Thyroid gland (tissue), 4 donors: ENCODE data around the gene ABCB10.

Source experiments
- POLR2A ChIP-seq, 2 donors: fragments of 450-650 bp; IDR thresholded peaks; one replicate each; pipeline ENCODE4 v1.6.1; 2017; ENCODE audit warnings: antibody characterized with exemption in 2 of 2, mild to moderate bottlenecking in 2 of 2, moderate library complexity in 1 of 2
- TF ChIP-seq, protein P1 (sequence below), 6 experiments: fragments of 200-600 bp in 3 of 6; fragments of 450-650 bp in 3 of 6; sonication (generic) in 3 of 6; IDR thresholded peaks; one replicate each; pipeline ENCODE4 v1.5.1; 2016 to 2019; ENCODE audit warnings: antibody characterized with exemption in 6 of 6, mild to moderate bottlenecking in 2 of 6, inconsistent platforms in 1 of 6, moderate library complexity in 1 of 6

DNA sequence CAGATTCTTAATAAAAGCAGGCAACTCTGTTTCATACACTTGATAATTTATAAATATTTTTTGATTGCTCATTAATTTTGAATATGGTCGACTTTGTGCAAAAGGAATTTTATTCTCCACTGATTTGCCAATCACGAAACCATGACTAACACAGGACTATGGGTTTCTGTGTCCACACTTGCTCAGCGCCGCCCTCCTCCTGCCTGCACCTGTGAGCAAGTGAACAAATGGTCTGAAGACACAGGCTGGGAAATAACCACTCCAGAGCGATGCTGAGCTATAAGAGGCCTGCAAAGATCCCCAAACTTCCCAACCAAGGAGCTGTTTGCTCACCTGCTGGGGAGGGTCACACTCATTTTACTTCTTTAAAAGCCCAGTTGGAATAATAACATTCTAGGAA is 19.6 kb downstream of the ABCB10 start:
- TF ChIP-seq, protein P1, sequence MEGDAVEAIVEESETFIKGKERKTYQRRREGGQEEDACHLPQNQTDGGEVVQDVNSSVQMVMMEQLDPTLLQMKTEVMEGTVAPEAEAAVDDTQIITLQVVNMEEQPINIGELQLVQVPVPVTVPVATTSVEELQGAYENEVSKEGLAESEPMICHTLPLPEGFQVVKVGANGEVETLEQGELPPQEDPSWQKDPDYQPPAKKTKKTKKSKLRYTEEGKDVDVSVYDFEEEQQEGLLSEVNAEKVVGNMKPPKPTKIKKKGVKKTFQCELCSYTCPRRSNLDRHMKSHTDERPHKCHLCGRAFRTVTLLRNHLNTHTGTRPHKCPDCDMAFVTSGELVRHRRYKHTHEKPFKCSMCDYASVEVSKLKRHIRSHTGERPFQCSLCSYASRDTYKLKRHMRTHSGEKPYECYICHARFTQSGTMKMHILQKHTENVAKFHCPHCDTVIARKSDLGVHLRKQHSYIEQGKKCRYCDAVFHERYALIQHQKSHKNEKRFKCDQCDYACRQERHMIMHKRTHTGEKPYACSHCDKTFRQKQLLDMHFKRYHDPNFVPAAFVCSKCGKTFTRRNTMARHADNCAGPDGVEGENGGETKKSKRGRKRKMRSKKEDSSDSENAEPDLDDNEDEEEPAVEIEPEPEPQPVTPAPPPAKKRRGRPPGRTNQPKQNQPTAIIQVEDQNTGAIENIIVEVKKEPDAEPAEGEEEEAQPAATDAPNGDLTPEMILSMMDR (IDR thresholded peaks at IDR 0.05), result no peak
- no peak for TF ChIP-seq POLR2A (IDR thresholded peaks at IDR 0.05)
